GM06990 (cell line): Measurements from ENCODE around the gene PSD4.

Experiments
- DNase-seq: peaks from one replicate; pipeline ENCODE4 v3.0.0-alpha.2; 2011; ENCODE audit not compliant: insufficient read length; ENCODE audit errors: extremely low read depth
- H3K27me3 ChIP-seq: replicated peaks from 2 replicates; pipeline ENCODE4 v1.6.0; 2011; ENCODE audit warnings: low read length; ENCODE audit not compliant: control insufficient read depth, insufficient read depth
- H3K36me3 ChIP-seq: 2 replicates; pipeline ENCODE4 v1.5.1; 2011; ENCODE audit warnings: low read length; ENCODE audit not compliant: control insufficient read depth, insufficient read depth
- H3K4me3 ChIP-seq: replicated peaks from 2 replicates; pipeline ENCODE4 v1.5.1; 2011; ENCODE audit warnings: low read depth, mild to moderate bottlenecking, control low read depth, low read length
- TF ChIP-seq, protein P1 (sequence below): IDR thresholded peaks from 2 replicates; pipeline ENCODE4 v1.5.1; 2011; ENCODE audit warnings: low read length, control low read depth, mild to moderate bottlenecking, inconsistent platforms; ENCODE audit not compliant: insufficient read depth, poor library complexity, severe bottlenecking

Gene PSD4

DNA sequence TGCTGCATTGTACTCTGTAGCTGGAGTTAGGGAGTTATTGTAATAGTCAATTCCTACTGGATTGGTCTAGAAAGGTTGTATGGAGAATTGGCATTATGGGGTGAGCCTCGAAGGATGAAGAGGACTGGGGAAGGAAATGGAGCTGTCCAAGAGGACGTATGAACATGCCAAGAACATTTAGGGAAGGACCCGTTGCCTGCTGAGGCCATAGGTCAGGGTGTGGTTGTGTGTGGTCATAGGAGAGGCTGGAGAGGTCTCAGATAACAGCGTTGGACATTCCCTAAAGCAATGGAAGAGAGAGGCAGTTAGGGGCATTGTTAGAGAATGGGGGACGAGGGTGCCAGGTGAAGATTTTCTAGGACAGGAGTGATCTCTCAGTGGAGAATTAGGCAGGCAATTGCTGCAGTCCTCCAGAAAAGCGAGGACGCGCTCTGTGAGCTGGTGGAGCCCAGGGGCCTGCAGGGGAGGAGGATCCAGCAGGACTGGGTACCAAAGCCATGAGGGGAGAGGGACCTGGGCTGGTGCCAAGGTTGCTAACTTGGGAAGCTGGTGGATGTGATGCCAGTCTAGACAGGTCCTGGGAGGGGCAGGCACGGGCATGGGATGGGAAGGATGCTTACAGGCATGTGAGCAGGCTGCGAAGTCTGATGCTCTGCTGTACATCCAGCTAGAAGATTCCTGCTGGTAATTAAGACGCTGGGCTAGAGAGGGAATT, 9.4 kb upstream of the PSD4 start:
- no peaks in the 10 kb centered on the region for H3K36me3 ChIP-seq
- H3K4me3 ChIP-seq, result no peak overlapping the region
- no peaks in the 10 kb centered on the region for H3K27me3 ChIP-seq
- no peak for DNase-seq
- TF ChIP-seq, protein P1, sequence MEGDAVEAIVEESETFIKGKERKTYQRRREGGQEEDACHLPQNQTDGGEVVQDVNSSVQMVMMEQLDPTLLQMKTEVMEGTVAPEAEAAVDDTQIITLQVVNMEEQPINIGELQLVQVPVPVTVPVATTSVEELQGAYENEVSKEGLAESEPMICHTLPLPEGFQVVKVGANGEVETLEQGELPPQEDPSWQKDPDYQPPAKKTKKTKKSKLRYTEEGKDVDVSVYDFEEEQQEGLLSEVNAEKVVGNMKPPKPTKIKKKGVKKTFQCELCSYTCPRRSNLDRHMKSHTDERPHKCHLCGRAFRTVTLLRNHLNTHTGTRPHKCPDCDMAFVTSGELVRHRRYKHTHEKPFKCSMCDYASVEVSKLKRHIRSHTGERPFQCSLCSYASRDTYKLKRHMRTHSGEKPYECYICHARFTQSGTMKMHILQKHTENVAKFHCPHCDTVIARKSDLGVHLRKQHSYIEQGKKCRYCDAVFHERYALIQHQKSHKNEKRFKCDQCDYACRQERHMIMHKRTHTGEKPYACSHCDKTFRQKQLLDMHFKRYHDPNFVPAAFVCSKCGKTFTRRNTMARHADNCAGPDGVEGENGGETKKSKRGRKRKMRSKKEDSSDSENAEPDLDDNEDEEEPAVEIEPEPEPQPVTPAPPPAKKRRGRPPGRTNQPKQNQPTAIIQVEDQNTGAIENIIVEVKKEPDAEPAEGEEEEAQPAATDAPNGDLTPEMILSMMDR, result no peak

- Histone ChIP-seq H3K27me3 (no peaks in the 10 kb centered on the region), H3K36me3 (no peaks in the 10 kb centered on the region), H3K4me3 (no peak overlapping the region)
- DNase-seq, result no peak
- TF ChIP-seq, protein P1, result no peak
Observed at GRCh38 chr2:113164930-113165585, 8.7 kb upstream of the PSD4 start.

GRCh38 chr2:113166187-113166645, 7.6 kb upstream of the PSD4 start:
- no peaks in the 10 kb centered on the region for H3K36me3 ChIP-seq
- H3K27me3 ChIP-seq, result no peaks in the 10 kb centered on the region
- no peak overlapping the region for H3K4me3 ChIP-seq
- DNase-seq, result no peak
- TF ChIP-seq, protein P1, result no peak

- DNase-seq, result no peak
- TF ChIP-seq, protein P1, result no peak
- H3K27me3 ChIP-seq, result no peaks in the 10 kb centered on the region
- H3K36me3 ChIP-seq, result no peaks in the 10 kb centered on the region
- no peak overlapping the region for H3K4me3 ChIP-seq
Observed at GRCh38 chr2:113167115-113167932, 6.4 kb upstream of the PSD4 start.

- DNase-seq, result no peak
- no peak overlapping the region for H3K4me3 ChIP-seq
- TF ChIP-seq, protein P1, result no peak
Observed at GRCh38 chr2:113167962-113168340, 5.8 kb upstream of the PSD4 start.

More at GRCh38 chr2:113167962-113168340, 5.8 kb upstream of the PSD4 start:
- Histone ChIP-seq H3K36me3 (no peaks in the 10 kb centered on the region), H3K27me3 (no peaks in the 10 kb centered on the region)
